ENCODE results near the gene ZNF444. TPM values are rescaled to one million over a fixed set of nuclear protein-coding genes. Genes with fewer than 3 reads are reported as not detected.

Gene ZNF444
- total and polyA plus RNA-seq, 2 donors (not counting 3 experiments of a cell fraction or from before 2014, with no cell fraction given), result 37.2 to 41.7 TPM

GRCh38 chr19:56124578-56124977 is 16.5 kb upstream of the ZNF444 start:
- Histone ChIP-seq H3K79me2 (ENCODE audit: control insufficient read depth, insufficient read depth, low read length) (peaks cover 5% of the 10 kb centered on the region), H3K9me3 (replicated peaks; ENCODE audit: control insufficient read depth, insufficient read depth, low read length) (no peaks in the 10 kb centered on the region), H2AFZ (ENCODE audit: low read depth, low read length) (no peak overlapping the region), H4K20me1 (replicated peaks; ENCODE audit: control insufficient read depth, extremely low read depth, insufficient read depth, low read length) (no peaks in the 10 kb centered on the region), H3K4me2 (ENCODE audit: insufficient read depth, low read length) (no peak overlapping the region), H3K4me1 (ENCODE audit: control insufficient read depth, extremely low read depth, insufficient read depth, low read length) (peaks cover 9% of the 10 kb centered on the region), H3K9me1 (replicated peaks; ENCODE audit: control insufficient read depth, extremely low read depth, insufficient read depth, low read length) (no peaks in the 10 kb centered on the region), H3K27ac (ENCODE audit: insufficient read depth, low read depth, low read length) (no peak overlapping the region), H3K4me3 (replicated peaks in 1 of 3; ENCODE audit: insufficient read depth in 1 of 3, low read depth in 1 of 3, low read length in 3 of 3) (no peak overlapping the region), H3K9ac (replicated peaks; ENCODE audit: extremely low read depth, insufficient read depth, low read length) (no peak overlapping the region), H3K27me3 (ENCODE audit: control insufficient read depth in 2 of 2, insufficient read depth in 2 of 2, low read length in 2 of 2) (no peaks in the 10 kb centered on the region), H3K36me3 (ENCODE audit: control insufficient read depth in 2 of 2, extremely low read depth in 1 of 2, insufficient read depth in 2 of 2, low read length in 2 of 2) (no peaks in the 10 kb centered on the region)
- FAIRE-seq (no peak), DNase-seq (ENCODE audit: low read depth, low spot score) (no peak)
- TF ChIP-seq EZH2 (IDR thresholded peaks at IDR 0.05; ENCODE audit: borderline replicate concordance, low read depth, low read length, severe bottlenecking), result no peak
- no peak for TF ChIP-seq POLR2AphosphoS5 (IDR thresholded peaks at IDR 0.05; ENCODE audit: insufficient read depth, low read depth, low read length)
- TF ChIP-seq JUN (IDR thresholded peaks at IDR 0.05; ENCODE audit: borderline replicate concordance, insufficient read depth, insufficient read length, low read depth), result no peak
- no peak for TF ChIP-seq FOS (IDR thresholded peaks at IDR 0.05; ENCODE audit: borderline replicate concordance, insufficient read depth, low read length)
- TF ChIP-seq CTCF (IDR thresholded peaks at IDR 0.05; ENCODE audit: extremely low read depth in 1 of 2, insufficient read depth in 1 of 2, low read depth in 1 of 2, low read length in 2 of 2), result no peak
- TF ChIP-seq GATA2 (IDR thresholded peaks at IDR 0.05; ENCODE audit: insufficient read depth, insufficient read length, low read depth, low read length), result no peak
- TF ChIP-seq MYC (IDR thresholded peaks at IDR 0.05; ENCODE audit: low read depth, low read length), result no peak
- no peak for TF ChIP-seq MAX (IDR thresholded peaks at IDR 0.05; ENCODE audit: insufficient read depth, insufficient read length)
- TF ChIP-seq POLR2A (IDR thresholded peaks at IDR 0.05; ENCODE audit: low read depth, low read length), result no peak
- dilution Hi-C loops (cut with MboI; ENCODE audit: extremely low pct_ligation_motif_present, low sequenced_read_pairs), result no loop called here
- no TSS peak for BruUV-seq (replicated peaks)
- ChIA-PET POLR2A (no interaction called here), CTCF (interaction anchor here (0.7 to 1.4 kb wide), 2 partner anchors 13 to 15 kb away, joined by 3 to 4 read pairs; no protein-coding TSS in a partner anchor)
- intact Hi-C loops (cut with micrococcal nuclease), result loop anchor here (5.0 to 10.0 kb wide), 2 partner anchors 48 to 470 kb away; partner anchors contain the start of gene U2AF2

Data from endothelial cell of umbilical vein (primary cell).